Measurements from ENCODE around the gene MXRA8.

MXRA8 gene

DNA sequence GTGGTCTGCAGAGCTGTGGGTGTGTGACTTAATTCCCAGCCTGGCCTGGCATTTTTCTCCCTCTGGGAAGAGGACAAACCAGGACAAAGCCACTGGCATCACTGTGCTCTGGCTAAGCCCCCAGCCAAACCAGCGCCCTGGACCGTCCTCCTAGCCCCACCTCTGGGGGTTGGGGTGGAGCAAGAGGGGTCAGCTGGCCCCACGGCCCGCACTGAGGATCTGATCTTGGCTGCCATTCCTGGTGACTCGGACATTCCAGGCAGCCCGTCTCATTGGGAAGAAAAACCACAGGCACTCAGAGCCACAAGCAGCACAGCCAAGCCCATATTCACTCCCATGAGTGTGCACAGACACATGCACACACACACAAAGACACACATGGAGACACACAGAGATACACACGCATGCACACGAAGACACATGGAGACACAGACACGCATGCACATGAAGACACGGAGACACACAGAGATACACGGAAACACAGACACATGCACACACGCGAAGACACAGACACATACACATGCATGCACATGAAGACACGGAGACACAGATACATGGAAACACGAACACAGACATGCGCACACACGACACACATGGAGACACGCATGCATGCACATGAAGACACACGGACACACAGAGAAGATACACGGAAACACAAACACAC lies 2.3 kb upstream of the MXRA8 start:
- no peak overlapping the region for H3K4me3 ChIP-seq (replicated peaks; ENCODE audit: insufficient read depth, low read length)
- no peak for DNase-seq (ENCODE audit: low read depth in 1 of 2, low spot score in 1 of 2)
- H3K27ac ChIP-seq (replicated peaks) = no peak overlapping the region

DNA sequence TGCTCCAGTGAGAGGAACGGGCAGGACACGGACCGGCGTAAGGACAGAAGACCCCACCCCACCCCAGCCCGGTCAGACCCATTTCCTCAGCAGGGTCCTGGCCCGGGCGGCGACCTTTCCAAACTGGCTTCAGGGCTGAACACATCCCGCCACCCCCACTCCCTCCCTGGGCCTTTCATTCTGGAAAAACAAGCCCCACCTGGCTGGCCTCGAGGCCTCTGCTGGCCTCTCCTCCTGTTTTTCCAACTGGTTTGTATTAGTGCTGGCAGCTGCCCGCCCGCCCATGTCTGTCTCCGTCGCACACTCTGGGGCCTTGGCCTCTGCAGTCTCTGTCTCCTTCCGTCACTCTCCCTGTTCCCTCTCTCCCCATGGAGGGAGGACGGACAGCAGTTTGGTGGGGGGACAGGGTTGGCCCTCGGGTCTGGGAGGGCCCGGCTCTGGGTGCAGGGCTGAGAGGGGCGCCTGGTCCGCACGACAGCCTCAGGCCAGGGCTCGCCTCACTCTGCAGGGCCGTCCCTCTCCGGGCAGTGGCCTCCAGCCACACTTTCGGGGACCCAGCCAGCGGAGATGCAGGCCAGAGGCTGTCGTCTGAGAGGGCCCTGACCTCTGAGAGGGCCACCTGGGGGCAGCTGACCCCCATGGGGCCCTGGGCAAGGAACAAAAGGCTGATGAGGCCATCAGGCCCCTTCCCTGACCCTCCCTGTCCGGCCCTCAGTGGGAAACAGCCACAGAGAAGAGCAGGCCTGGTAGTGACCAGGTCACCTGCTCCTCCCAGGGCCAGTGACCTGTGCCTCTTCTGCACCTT lies 1.5 kb upstream of the MXRA8 start:
- no peak for DNase-seq (ENCODE audit: low read depth in 1 of 2, low spot score in 1 of 2)
- TF ChIP-seq POLR2AphosphoS5 (IDR thresholded peaks at IDR 0.05; ENCODE audit: low read depth) = no peak
- no peak for TF ChIP-seq SPI1 (IDR thresholded peaks at IDR 0.05; ENCODE audit: borderline replicate concordance, low read depth)
- no peak for TF ChIP-seq GABPA (IDR thresholded peaks at IDR 0.05; ENCODE audit: low read depth)
- TF ChIP-seq, protein P1, sequence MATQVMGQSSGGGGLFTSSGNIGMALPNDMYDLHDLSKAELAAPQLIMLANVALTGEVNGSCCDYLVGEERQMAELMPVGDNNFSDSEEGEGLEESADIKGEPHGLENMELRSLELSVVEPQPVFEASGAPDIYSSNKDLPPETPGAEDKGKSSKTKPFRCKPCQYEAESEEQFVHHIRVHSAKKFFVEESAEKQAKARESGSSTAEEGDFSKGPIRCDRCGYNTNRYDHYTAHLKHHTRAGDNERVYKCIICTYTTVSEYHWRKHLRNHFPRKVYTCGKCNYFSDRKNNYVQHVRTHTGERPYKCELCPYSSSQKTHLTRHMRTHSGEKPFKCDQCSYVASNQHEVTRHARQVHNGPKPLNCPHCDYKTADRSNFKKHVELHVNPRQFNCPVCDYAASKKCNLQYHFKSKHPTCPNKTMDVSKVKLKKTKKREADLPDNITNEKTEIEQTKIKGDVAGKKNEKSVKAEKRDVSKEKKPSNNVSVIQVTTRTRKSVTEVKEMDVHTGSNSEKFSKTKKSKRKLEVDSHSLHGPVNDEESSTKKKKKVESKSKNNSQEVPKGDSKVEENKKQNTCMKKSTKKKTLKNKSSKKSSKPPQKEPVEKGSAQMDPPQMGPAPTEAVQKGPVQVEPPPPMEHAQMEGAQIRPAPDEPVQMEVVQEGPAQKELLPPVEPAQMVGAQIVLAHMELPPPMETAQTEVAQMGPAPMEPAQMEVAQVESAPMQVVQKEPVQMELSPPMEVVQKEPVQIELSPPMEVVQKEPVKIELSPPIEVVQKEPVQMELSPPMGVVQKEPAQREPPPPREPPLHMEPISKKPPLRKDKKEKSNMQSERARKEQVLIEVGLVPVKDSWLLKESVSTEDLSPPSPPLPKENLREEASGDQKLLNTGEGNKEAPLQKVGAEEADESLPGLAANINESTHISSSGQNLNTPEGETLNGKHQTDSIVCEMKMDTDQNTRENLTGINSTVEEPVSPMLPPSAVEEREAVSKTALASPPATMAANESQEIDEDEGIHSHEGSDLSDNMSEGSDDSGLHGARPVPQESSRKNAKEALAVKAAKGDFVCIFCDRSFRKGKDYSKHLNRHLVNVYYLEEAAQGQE (IDR thresholded peaks at IDR 0.05; ENCODE audit: insufficient replicate concordance, low read depth) = no peak
- TF ChIP-seq CTCF (IDR thresholded peaks at IDR 0.05; ENCODE audit: insufficient read depth, low read length) = no peak
- H3K4me3 ChIP-seq (replicated peaks; ENCODE audit: insufficient read depth, low read length) = no peak overlapping the region
- no peak overlapping the region for H3K27ac ChIP-seq (replicated peaks)
- H3K27me3 ChIP-seq (ENCODE audit: insufficient read depth, poor library complexity, severe bottlenecking) = peaks cover 19% of the 10 kb centered on the region

More for the DNA sequence above, 2.3 kb upstream of the MXRA8 start:
- peaks cover 19% of the 10 kb centered on the region for H3K27me3 ChIP-seq (ENCODE audit: insufficient read depth, poor library complexity, severe bottlenecking)
- TF ChIP-seq, protein P1 (IDR thresholded peaks at IDR 0.05; ENCODE audit: insufficient replicate concordance, low read depth) = no peak
- TF ChIP-seq SPI1 (IDR thresholded peaks at IDR 0.05; ENCODE audit: borderline replicate concordance, low read depth) (no peak), GABPA (IDR thresholded peaks at IDR 0.05; ENCODE audit: low read depth) (no peak), CTCF (IDR thresholded peaks at IDR 0.05; ENCODE audit: insufficient read depth, low read length) (no peak)

DNA sequence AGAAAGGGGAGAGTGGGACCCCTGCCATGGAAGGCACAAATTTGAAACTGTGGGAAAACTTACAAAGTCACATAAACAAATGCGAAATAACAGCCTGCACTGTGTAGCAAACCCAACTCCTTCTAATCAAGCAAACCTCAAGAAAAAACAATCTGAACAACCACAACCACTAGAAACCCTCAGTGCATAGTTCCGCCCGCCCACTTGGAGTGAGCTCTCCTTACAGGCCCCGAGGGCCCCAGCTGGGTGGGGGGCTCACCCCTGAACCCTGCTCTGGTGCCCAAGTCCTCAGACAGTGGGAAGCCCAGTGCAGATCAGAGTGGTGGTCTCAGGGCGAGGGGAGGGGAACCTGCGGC lies 931 bp upstream of the MXRA8 start:
- no peak overlapping the region for H3K4me3 ChIP-seq (replicated peaks; ENCODE audit: insufficient read depth, low read length)
- H3K27ac ChIP-seq (replicated peaks) = no peak overlapping the region

More for the DNA sequence above, 931 bp upstream of the MXRA8 start:
- DNase-seq (ENCODE audit: low read depth in 1 of 2, low spot score in 1 of 2) = no peak
- peaks cover 24% of the 10 kb centered on the region for H3K27me3 ChIP-seq (ENCODE audit: insufficient read depth, poor library complexity, severe bottlenecking)
- TF ChIP-seq POLR2AphosphoS5 (IDR thresholded peaks at IDR 0.05; ENCODE audit: low read depth) (no peak), SPI1 (IDR thresholded peaks at IDR 0.05; ENCODE audit: borderline replicate concordance, low read depth) (no peak), GABPA (IDR thresholded peaks at IDR 0.05; ENCODE audit: low read depth) (no peak), CTCF (IDR thresholded peaks at IDR 0.05; ENCODE audit: insufficient read depth, low read length) (no peak)
- TF ChIP-seq, protein P1 (IDR thresholded peaks at IDR 0.05; ENCODE audit: insufficient replicate concordance, low read depth) = no peak
